A673 (cell line): ENCODE data around the gene PGRMC2. TPM values are rescaled to one million over a fixed set of nuclear protein-coding genes. Genes with fewer than 3 reads are reported as not detected.

Experiments
- BruUV-seq: library from RNA; stranded (reverse); fragments of 400-500 nt; replicated peaks from 2 replicates; lab custom pipeline; 2021; lab: Mats Ljungman, UMichigan
- CTCF ChIA-PET: fragments of 300-600 bp; sonication (Branson Sonifier 250); formaldehyde crosslinking; loops from one replicate; lab custom pipeline; 2022; ENCODE audit warnings: antibody characterized with exemption; lab: Charles Lee
- POLR2A ChIA-PET: fragments of 300-600 bp; sonication (Branson Sonifier 250); formaldehyde crosslinking; loops from one replicate; lab custom pipeline; 2022; ENCODE audit warnings: antibody characterized with exemption; ENCODE audit not compliant: low non-redundant PET; lab: Charles Lee
- DNase-seq: peaks from one replicate; pipeline ENCODE4 v3.0.0-alpha.2; 2015; ENCODE audit warnings: low spot score
- H3K27ac ChIP-seq: fragments of 200-600 bp; sonication (generic); 2 replicates; pipeline ENCODE4 v1.5.1; 2016; ENCODE audit warnings: mixed run types, low read depth, mild to moderate bottlenecking, mixed read lengths, antibody characterized with exemption, low read length; ENCODE audit not compliant: poor library complexity, severe bottlenecking
- H3K27me3 ChIP-seq: fragments of 200-600 bp; sonication (generic); replicated peaks from 2 replicates; pipeline ENCODE4 v1.6.1; 2017; ENCODE audit warnings: mixed run types, low read depth, mild to moderate bottlenecking, mixed read lengths, antibody characterized with exemption, low read length; ENCODE audit not compliant: insufficient read depth, poor library complexity
- H3K36me3 ChIP-seq: fragments of 200-600 bp; sonication (generic); 2 replicates; pipeline ENCODE4 v1.6.1; 2016; ENCODE audit warnings: mixed run types, mild to moderate bottlenecking, mixed read lengths, antibody characterized with exemption, low read length; ENCODE audit not compliant: insufficient read depth, poor library complexity, severe bottlenecking
- H3K4me1 ChIP-seq: fragments of 200-600 bp; sonication (generic); 2 replicates; pipeline ENCODE4 v1.6.1; 2017; ENCODE audit warnings: mixed run types, mild to moderate bottlenecking, mixed read lengths, antibody characterized with exemption, low read length; ENCODE audit not compliant: insufficient read depth, poor library complexity, severe bottlenecking
- H3K4me3 ChIP-seq: fragments of 200-600 bp; sonication (generic); 2 replicates; pipeline ENCODE4 v1.5.1; 2016; ENCODE audit warnings: low read depth, mixed run types, mild to moderate bottlenecking, mixed read lengths, low read length; ENCODE audit not compliant: poor library complexity, severe bottlenecking
- H3K9me3 ChIP-seq: fragments of 200-600 bp; sonication (generic); 2 replicates; pipeline ENCODE4 v1.6.1; 2016; ENCODE audit warnings: mixed run types, low read depth, mild to moderate bottlenecking, mixed read lengths, antibody characterized with exemption, low read length; ENCODE audit not compliant: poor library complexity, severe bottlenecking
- EZH2 ChIP-seq: fragments of 200-600 bp; sonication (generic); IDR thresholded peaks from 2 replicates; pipeline ENCODE4 v1.6.1; 2017; ENCODE audit warnings: borderline replicate concordance, low read depth, mild to moderate bottlenecking, mixed read lengths, antibody characterized with exemption, low read length; ENCODE audit not compliant: poor library complexity, severe bottlenecking
- intact Hi-C: fragments of 100-400 bp; cut with micrococcal nuclease; formaldehyde crosslinking; loops from one replicate; pipeline ENCODE4 v1.10.0; 2022; ENCODE audit not compliant: unreplicated experiment
- total RNA-seq: library from RNA; stranded (reverse); gene quantifications from 2 replicates; pipeline ENCODE4 v1.2.3, GENCODE V29; 2021
- TF ChIP-seq, protein P1 (sequence below): fragments of 300-800, 200-600 bp; sonication (generic); conservative IDR thresholded peaks from 2 replicates; pipeline ENCODE4 v1.5.1; 2017; ENCODE audit warnings: low read depth, mild to moderate bottlenecking, antibody characterized with exemption, low read length, moderate library complexity, mixed read lengths

Gene PGRMC2
- total RNA-seq, 1 experiment from 2014 or later, result 51.7 TPM

GRCh38 chr4:128282516-128282915 lies 5.1 kb downstream of the PGRMC2 start:
- no peak for DNase-seq
- Histone ChIP-seq H3K27me3 (no peaks in the 10 kb centered on the region), H3K36me3 (peaks cover 18% of the 10 kb centered on the region), H3K9me3 (no peaks in the 10 kb centered on the region), H3K4me3 (no peak overlapping the region), H3K27ac (no peak overlapping the region), H3K4me1 (no peaks in the 10 kb centered on the region)
- intact Hi-C loops, result loop anchor here (10.0 kb wide), 1 partner anchor 218 kb away; the partner anchor contains the start of gene LARP1B
- no TSS peak for BruUV-seq
- POLR2A ChIA-PET, result no interaction called here
- TF ChIP-seq EZH2, result no peak
- TF ChIP-seq, protein P1, sequence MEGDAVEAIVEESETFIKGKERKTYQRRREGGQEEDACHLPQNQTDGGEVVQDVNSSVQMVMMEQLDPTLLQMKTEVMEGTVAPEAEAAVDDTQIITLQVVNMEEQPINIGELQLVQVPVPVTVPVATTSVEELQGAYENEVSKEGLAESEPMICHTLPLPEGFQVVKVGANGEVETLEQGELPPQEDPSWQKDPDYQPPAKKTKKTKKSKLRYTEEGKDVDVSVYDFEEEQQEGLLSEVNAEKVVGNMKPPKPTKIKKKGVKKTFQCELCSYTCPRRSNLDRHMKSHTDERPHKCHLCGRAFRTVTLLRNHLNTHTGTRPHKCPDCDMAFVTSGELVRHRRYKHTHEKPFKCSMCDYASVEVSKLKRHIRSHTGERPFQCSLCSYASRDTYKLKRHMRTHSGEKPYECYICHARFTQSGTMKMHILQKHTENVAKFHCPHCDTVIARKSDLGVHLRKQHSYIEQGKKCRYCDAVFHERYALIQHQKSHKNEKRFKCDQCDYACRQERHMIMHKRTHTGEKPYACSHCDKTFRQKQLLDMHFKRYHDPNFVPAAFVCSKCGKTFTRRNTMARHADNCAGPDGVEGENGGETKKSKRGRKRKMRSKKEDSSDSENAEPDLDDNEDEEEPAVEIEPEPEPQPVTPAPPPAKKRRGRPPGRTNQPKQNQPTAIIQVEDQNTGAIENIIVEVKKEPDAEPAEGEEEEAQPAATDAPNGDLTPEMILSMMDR, result no peak
- CTCF ChIA-PET, result no interaction called here

GRCh38 chr4:128281354-128281753 lies 6.3 kb downstream of the PGRMC2 start:
- intact Hi-C loops, result loop anchor here (10.0 kb wide), 1 partner anchor 217 kb away; the partner anchor contains the start of gene LARP1B
- no TSS peak for BruUV-seq
- Histone ChIP-seq H3K36me3 (peaks cover 19% of the 10 kb centered on the region), H3K9me3 (no peaks in the 10 kb centered on the region), H3K4me3 (no peak overlapping the region), H3K4me1 (no peaks in the 10 kb centered on the region), H3K27ac (no peak overlapping the region), H3K27me3 (no peaks in the 10 kb centered on the region)
- ChIA-PET POLR2A (no interaction called here), CTCF (no interaction called here)
- TF ChIP-seq EZH2, result no peak
- TF ChIP-seq, protein P1, result no peak
- no peak for DNase-seq

- BruUV-seq, result no TSS peak
- Histone ChIP-seq H3K4me3 (no peak overlapping the region), H3K4me1 (no peaks in the 10 kb centered on the region), H3K36me3 (peaks cover 19% of the 10 kb centered on the region), H3K9me3 (no peaks in the 10 kb centered on the region), H3K27me3 (no peaks in the 10 kb centered on the region), H3K27ac (no peak overlapping the region)
- intact Hi-C loops, result loop anchor here (10.0 kb wide), 1 partner anchor 215 kb away; the partner anchor contains the start of gene LARP1B
- no peak for DNase-seq
- ChIA-PET CTCF (no interaction called here), POLR2A (no interaction called here)
- TF ChIP-seq, protein P1, result no peak
- TF ChIP-seq EZH2, result no peak
Measured at GRCh38 chr4:128279624-128280225, 7.9 kb downstream of the PGRMC2 start.
